GM12892 (cell line): ENCODE measurements around the gene NTN1.

ENCODE experiments used
- POLR2A ChIP-seq: IDR thresholded peaks from 2 replicates; pipeline ENCODE4 v1.6.1; 2011; ENCODE audit warnings: low read depth, low read length, control low read depth
- POLR2AphosphoS5 ChIP-seq: IDR thresholded peaks from 2 replicates; pipeline ENCODE4 v1.6.1; 2011; ENCODE audit warnings: low read depth, low read length, control low read depth
- TAF1 ChIP-seq: IDR thresholded peaks from 2 replicates; pipeline ENCODE4 v1.6.1; 2011; ENCODE audit warnings: low read depth, mild to moderate bottlenecking, control low read depth, low read length, borderline replicate concordance

GRCh38 chr17:9021992-9022572 lies 772 bp downstream of the NTN1 start:
- TF ChIP-seq POLR2A (no peak), POLR2AphosphoS5 (no peak), TAF1 (no peak)
